ENCODE results near the gene ELAVL2. TPM values are rescaled to one million over a fixed set of nuclear protein-coding genes. Genes with fewer than 3 reads are reported as not detected.

Gene ELAVL2
- total and polyA plus RNA-seq, 2 of the 4 experiments (the other 2 are of a cell fraction) = 0.36 TPM; not detected in 1

DNA sequence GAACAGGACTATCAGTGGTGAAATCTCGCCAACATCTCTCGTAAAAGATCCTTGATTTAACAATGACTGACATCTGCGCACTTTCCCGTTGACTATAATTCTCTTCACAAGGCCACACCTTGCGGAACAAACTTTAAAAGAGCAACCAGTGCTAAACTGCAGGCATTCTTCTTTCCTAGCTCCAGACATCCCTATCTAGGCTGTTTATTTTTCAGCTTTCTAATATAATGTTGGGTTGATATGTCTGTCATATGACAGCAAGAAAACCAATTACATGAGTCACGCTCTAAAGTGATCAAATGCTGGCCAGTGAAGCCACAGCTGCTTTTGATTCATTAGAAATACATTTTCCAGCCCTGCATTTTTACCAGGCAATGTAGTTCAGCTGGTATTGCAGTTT is 162.5 kb downstream of the ELAVL2 start:
- H4K5ac ChIP-seq (ENCODE audit: low read depth, low read length) = no peak overlapping the region
- DNase-seq (no peak), ATAC-seq (ENCODE audit: low read depth) (no peak)
- POLR2A ChIA-PET (ENCODE audit: unreplicated experiment) = no interaction called here
- intact Hi-C loops (cut with micrococcal nuclease) (no loop called here), dilution Hi-C loops (cut with HindIII; ENCODE audit: low sequenced_read_pairs, unreplicated experiment) (no loop called here), in situ Hi-C loops (cut with MboI; ENCODE audit: low sequenced_read_pairs) (no loop called here)
- no peak overlapping the region for H3K14ac ChIP-seq (replicated peaks; ENCODE audit: low read depth, low read length)
- no peaks in the 10 kb centered on the region for H3K4me1 ChIP-seq (ENCODE audit: control insufficient read depth, insufficient read depth, low read length)
- H3K27ac ChIP-seq (ENCODE audit: insufficient read depth, low read length) = no peak overlapping the region
- no peak overlapping the region for H3K23ac ChIP-seq (ENCODE audit: low read depth, low read length)
- TF ChIP-seq, protein P1, sequence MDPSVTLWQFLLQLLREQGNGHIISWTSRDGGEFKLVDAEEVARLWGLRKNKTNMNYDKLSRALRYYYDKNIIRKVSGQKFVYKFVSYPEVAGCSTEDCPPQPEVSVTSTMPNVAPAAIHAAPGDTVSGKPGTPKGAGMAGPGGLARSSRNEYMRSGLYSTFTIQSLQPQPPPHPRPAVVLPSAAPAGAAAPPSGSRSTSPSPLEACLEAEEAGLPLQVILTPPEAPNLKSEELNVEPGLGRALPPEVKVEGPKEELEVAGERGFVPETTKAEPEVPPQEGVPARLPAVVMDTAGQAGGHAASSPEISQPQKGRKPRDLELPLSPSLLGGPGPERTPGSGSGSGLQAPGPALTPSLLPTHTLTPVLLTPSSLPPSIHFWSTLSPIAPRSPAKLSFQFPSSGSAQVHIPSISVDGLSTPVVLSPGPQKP (IDR thresholded peaks at IDR 0.05; ENCODE audit: borderline replicate concordance, low read depth, low read length) = no peak
- TF ChIP-seq NFE2L2 (IDR thresholded peaks at IDR 0.05; ENCODE audit: low read depth, low read length) (no peak), POLR2A (IDR thresholded peaks at IDR 0.05; ENCODE audit: low read depth, low read length) (no peak), RAD21 (IDR thresholded peaks at IDR 0.05; ENCODE audit: low read length) (no peak), RCOR1 (IDR thresholded peaks at IDR 0.05; ENCODE audit: insufficient replicate concordance, low read length) (no peak), SMC3 (IDR thresholded peaks at IDR 0.05; ENCODE audit: low read depth, low read length) (no peak)
- H2BK5ac ChIP-seq (ENCODE audit: low read depth, low read length, poor library complexity, severe bottlenecking) = no peak overlapping the region
- no peak overlapping the region for H2BK15ac ChIP-seq (ENCODE audit: low read depth, low read length)
- WGBS, 2 experiments (ENCODE audit: extremely low coverage in 2 of 2, insufficient read length in 1 of 2) = no CpG with 5 or more reads among the region's 6 CpGs
- no peak overlapping the region for H4K91ac ChIP-seq (ENCODE audit: insufficient read depth, low read depth, low read length)
- H2AK5ac ChIP-seq (ENCODE audit: low read depth, low read length) = no peak overlapping the region
- no peak overlapping the region for H3K9ac ChIP-seq (ENCODE audit: low read depth, low read length)
- no peaks in the 10 kb centered on the region for H3K9me1 ChIP-seq (ENCODE audit: insufficient read depth, low read length)
- H3K4me3 ChIP-seq (ENCODE audit: insufficient read depth, low read depth, low read length) = no peak overlapping the region
- H2AK9ac ChIP-seq (replicated peaks; ENCODE audit: low read depth, low read length, poor library complexity) = no peak overlapping the region
- no peaks in the 10 kb centered on the region for H3K36me3 ChIP-seq (ENCODE audit: control insufficient read depth, insufficient read depth, low read length)
- H3K18ac ChIP-seq (ENCODE audit: low read depth, low read length) = no peak overlapping the region
- H3K4ac ChIP-seq (ENCODE audit: low read depth, low read length) = no peak overlapping the region
- H3K27me3 ChIP-seq (ENCODE audit: control insufficient read depth, insufficient read depth, low read length) = no peaks in the 10 kb centered on the region
- H2BK20ac ChIP-seq (ENCODE audit: low read depth, low read length) = no peak overlapping the region
- H2BK120ac ChIP-seq (ENCODE audit: low read depth, low read length) = no peak overlapping the region
- no peak overlapping the region for H4K8ac ChIP-seq (ENCODE audit: low read depth in 2 of 2, low read length in 2 of 2)
- H3K4me2 ChIP-seq (ENCODE audit: low read depth, low read length) = no peak overlapping the region
- CTCF ChIA-PET = no interaction called here
- no peaks in the 10 kb centered on the region for H4K20me1 ChIP-seq (ENCODE audit: insufficient read depth, low read length)
- no peak overlapping the region for H3K56ac ChIP-seq (ENCODE audit: extremely low read depth, insufficient read depth, low read length)
- BruUV-seq (replicated peaks) = no TSS peak
- H3K79me1 ChIP-seq (ENCODE audit: low read depth in 1 of 2, low read length in 2 of 2) = no peaks in the 10 kb centered on the region
- peaks cover 7% of the 10 kb centered on the region for H3K9me3 ChIP-seq (ENCODE audit: control insufficient read depth, insufficient read depth, low read length)
- H2AFZ ChIP-seq (replicated peaks; ENCODE audit: low read length, poor library complexity) = no peak overlapping the region
